ENCODE results near the gene PDZK1. TPM values are rescaled to one million over a fixed set of nuclear protein-coding genes. Genes with fewer than 3 reads are reported as not detected.
"Not testable (repeated sequence)": the region's sequence is repeated elsewhere in the genome, so short reads cannot be mapped to it uniquely, and the experiment has no call there.

PDZK1 gene
- total RNA-seq, 1 experiment from 2014 or later = 0.52 TPM

DNA sequence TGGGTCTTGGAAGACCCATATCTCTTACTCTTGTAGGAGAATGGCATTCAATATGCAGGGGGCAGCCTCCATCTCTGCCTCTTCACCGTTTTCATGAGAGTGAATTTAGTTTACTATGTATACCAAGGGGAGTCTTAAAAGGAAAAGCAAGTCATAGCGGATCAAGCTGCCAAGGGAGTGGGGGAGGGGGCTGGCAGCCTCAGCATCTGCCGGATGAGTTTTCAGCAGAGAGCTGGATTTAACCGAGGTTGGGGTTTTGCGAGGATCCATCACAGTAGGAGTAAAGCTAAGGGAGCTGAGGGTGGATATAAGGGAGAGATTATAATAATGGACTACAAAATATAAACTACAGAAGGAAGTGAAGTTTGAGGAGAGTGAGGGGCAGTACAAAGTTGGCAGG lies 22.0 kb upstream of the PDZK1 start:
- H3K9me3 ChIP-seq (ENCODE audit: low read depth, low read length, poor library complexity, severe bottlenecking) = no peaks in the 10 kb centered on the region
- no peaks in the 10 kb centered on the region for H3K27me3 ChIP-seq (replicated peaks; ENCODE audit: insufficient read depth, low read depth, low read length, poor library complexity)
- BruUV-seq (replicated peaks) = no TSS peak
- ChIA-PET POLR2A (ENCODE audit: low non-redundant PET) (no interaction called here), CTCF (no interaction called here)
- H3K4me3 ChIP-seq (ENCODE audit: low read depth, low read length, poor library complexity, severe bottlenecking) = no peak overlapping the region
- DNase-seq (ENCODE audit: low spot score) = no peak
- H3K4me1 ChIP-seq (ENCODE audit: insufficient read depth, low read length, poor library complexity, severe bottlenecking) = no peaks in the 10 kb centered on the region
- intact Hi-C loops (cut with micrococcal nuclease; ENCODE audit: unreplicated experiment) = no loop called here
- no peak overlapping the region for H3K27ac ChIP-seq (ENCODE audit: low read depth, low read length, poor library complexity, severe bottlenecking)
- no peak for TF ChIP-seq EZH2 (IDR thresholded peaks at IDR 0.05; ENCODE audit: borderline replicate concordance, low read depth, low read length, poor library complexity, severe bottlenecking)
- TF ChIP-seq, protein P1, sequence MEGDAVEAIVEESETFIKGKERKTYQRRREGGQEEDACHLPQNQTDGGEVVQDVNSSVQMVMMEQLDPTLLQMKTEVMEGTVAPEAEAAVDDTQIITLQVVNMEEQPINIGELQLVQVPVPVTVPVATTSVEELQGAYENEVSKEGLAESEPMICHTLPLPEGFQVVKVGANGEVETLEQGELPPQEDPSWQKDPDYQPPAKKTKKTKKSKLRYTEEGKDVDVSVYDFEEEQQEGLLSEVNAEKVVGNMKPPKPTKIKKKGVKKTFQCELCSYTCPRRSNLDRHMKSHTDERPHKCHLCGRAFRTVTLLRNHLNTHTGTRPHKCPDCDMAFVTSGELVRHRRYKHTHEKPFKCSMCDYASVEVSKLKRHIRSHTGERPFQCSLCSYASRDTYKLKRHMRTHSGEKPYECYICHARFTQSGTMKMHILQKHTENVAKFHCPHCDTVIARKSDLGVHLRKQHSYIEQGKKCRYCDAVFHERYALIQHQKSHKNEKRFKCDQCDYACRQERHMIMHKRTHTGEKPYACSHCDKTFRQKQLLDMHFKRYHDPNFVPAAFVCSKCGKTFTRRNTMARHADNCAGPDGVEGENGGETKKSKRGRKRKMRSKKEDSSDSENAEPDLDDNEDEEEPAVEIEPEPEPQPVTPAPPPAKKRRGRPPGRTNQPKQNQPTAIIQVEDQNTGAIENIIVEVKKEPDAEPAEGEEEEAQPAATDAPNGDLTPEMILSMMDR (conservative IDR thresholded peaks at IDR 0.05; ENCODE audit: low read depth, low read length) = no peak
- H3K36me3 ChIP-seq (ENCODE audit: insufficient read depth, low read length, poor library complexity, severe bottlenecking) = no peaks in the 10 kb centered on the region

DNA sequence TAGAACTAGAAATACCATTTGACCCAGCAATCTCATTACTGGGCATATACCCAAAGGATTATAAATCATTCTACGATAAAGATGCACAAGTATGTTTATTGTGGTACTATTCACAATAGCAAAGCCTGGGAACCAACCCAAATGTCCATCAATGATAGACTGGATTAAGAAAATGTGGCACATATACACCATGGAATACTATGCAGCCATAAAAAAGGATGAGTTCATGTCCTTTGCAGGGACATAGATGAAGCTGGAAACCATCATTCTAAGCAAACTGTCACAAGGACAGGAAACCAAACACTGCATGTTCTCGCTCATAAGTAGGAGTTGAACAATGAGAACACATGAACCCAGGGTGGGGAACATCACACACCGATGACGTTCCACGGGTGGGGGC lies 19.0 kb upstream of the PDZK1 start:
- H3K27me3 ChIP-seq (replicated peaks; ENCODE audit: insufficient read depth, low read depth, low read length, poor library complexity); H3K27ac ChIP-seq (ENCODE audit: low read depth, low read length, poor library complexity, severe bottlenecking); BruUV-seq (replicated peaks); H3K36me3 ChIP-seq (ENCODE audit: insufficient read depth, low read length, poor library complexity, severe bottlenecking); POLR2A ChIA-PET (ENCODE audit: low non-redundant PET); intact Hi-C loops (cut with micrococcal nuclease; ENCODE audit: unreplicated experiment); CTCF ChIA-PET; DNase-seq (ENCODE audit: low spot score); H3K9me3 ChIP-seq (ENCODE audit: low read depth, low read length, poor library complexity, severe bottlenecking); H3K4me1 ChIP-seq (ENCODE audit: insufficient read depth, low read length, poor library complexity, severe bottlenecking); H3K4me3 ChIP-seq (ENCODE audit: low read depth, low read length, poor library complexity, severe bottlenecking): not testable (repeated sequence)

DNA sequence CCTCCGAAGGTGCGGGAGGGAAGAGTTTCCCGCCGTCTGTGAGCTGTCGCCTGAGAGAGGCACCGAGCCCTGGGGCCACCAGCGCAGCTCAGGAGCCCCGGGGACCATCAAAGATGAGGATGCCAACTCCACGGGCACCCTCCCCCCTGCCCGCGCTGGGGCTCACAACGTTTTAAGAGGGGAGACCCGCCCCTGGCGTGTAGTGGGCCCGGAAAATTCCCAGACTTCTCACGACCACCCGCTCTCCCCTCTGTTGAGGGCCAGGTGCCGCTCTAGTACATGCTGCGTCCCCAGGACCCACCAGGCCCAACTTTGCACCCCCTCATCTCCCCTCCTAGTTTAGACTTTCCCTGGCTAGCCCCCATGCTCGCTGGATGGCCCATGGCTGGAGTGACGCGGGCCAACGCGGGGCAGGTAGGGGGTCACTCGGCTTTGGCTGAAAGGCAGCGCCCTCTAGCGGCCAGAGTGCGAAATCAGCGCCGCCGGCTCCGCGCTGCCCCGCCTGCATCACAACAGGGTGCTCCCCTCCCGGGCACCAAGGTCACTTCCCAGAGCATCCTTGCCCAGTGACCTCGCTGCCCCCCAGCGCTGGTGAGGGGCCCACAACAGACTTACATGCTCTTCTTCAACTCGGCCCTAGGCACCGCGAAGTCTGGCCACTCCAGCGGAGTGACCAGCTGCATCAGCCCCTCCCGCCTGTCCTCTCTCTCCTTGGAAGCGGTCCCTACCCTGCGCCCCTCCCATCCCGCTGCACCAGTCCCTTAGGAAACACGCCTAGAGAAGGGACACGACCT lies 13.9 kb upstream of the PDZK1 start:
- intact Hi-C loops (cut with micrococcal nuclease; ENCODE audit: unreplicated experiment) = no loop called here
- no TSS peak for BruUV-seq (replicated peaks)

More for the DNA sequence above, 13.9 kb upstream of the PDZK1 start:
- CTCF ChIA-PET = interaction anchor here (1.2 kb wide), 1 partner anchor 103 kb away, joined by 5 read pairs; the partner anchor contains the start of genes POLR3C and RNF115
- DNase-seq (ENCODE audit: low spot score) = peak; percentile 58
- Histone ChIP-seq H3K9me3 (ENCODE audit: low read depth, low read length, poor library complexity, severe bottlenecking) (no peaks in the 10 kb centered on the region), H3K36me3 (ENCODE audit: insufficient read depth, low read length, poor library complexity, severe bottlenecking) (no peaks in the 10 kb centered on the region), H3K27ac (ENCODE audit: low read depth, low read length, poor library complexity, severe bottlenecking) (no peak overlapping the region), H3K27me3 (replicated peaks; ENCODE audit: insufficient read depth, low read depth, low read length, poor library complexity) (no peaks in the 10 kb centered on the region), H3K4me3 (ENCODE audit: low read depth, low read length, poor library complexity, severe bottlenecking) (peak overlapping the region; percentile 32), H3K4me1 (ENCODE audit: insufficient read depth, low read length, poor library complexity, severe bottlenecking) (peaks cover 4% of the 10 kb centered on the region)
- POLR2A ChIA-PET (ENCODE audit: low non-redundant PET) = no interaction called here
- TF ChIP-seq, protein P1 (conservative IDR thresholded peaks at IDR 0.05; ENCODE audit: low read depth, low read length) = peak; percentile 96
- no peak for TF ChIP-seq EZH2 (IDR thresholded peaks at IDR 0.05; ENCODE audit: borderline replicate concordance, low read depth, low read length, poor library complexity, severe bottlenecking)
